Stimulated activated CD8-positive, alpha-beta memory T cell treated with anti-CD3 and anti-CD28 coated beads, Interleukin-7, amount 100 ng/mL, for 1 hour (primary cell): Measurements from ENCODE around the gene MAGEE1.

Experiments used
- DNase-seq, 2 donors: peaks; one replicate each; pipeline ENCODE4 v3.0.0-alpha.2; 2020; ENCODE audit warnings: low read depth in 2 of 2

The MAGEE1 gene, protein sequence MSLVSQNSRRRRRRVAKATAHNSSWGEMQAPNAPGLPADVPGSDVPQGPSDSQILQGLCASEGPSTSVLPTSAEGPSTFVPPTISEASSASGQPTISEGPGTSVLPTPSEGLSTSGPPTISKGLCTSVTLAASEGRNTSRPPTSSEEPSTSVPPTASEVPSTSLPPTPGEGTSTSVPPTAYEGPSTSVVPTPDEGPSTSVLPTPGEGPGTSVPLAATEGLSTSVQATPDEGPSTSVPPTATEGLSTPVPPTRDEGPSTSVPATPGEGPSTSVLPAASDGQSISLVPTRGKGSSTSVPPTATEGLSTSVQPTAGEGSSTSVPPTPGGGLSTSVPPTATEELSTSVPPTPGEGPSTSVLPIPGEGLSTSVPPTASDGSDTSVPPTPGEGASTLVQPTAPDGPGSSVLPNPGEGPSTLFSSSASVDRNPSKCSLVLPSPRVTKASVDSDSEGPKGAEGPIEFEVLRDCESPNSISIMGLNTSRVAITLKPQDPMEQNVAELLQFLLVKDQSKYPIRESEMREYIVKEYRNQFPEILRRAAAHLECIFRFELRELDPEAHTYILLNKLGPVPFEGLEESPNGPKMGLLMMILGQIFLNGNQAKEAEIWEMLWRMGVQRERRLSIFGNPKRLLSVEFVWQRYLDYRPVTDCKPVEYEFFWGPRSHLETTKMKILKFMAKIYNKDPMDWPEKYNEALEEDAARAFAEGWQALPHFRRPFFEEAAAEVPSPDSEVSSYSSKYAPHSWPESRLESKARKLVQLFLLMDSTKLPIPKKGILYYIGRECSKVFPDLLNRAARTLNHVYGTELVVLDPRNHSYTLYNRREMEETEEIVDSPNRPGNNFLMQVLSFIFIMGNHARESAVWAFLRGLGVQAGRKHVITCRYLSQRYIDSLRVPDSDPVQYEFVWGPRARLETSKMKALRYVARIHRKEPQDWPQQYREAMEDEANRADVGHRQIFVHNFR

GRCh38 chrX:76427560-76428242 is at the start of gene MAGEE1:
MAGEE1 (plus strand) TSS chrX:76427710; CDS start chrX:76427931, 221 bp downstream.
- DNase-seq, result peak; percentile 57 to 63

GRCh38 chrX:76398970-76399369 is 28.5 kb upstream of the MAGEE1 start:
- no peak for DNase-seq

GRCh38 chrX:76407795-76408194 is 19.7 kb upstream of the MAGEE1 start:
- no peak for DNase-seq

- DNase-seq, result no peak
Observed at GRCh38 chrX:76420237-76420636, 7.3 kb upstream of the MAGEE1 start.

GRCh38 chrX:76428243-76429130 is 977 bp downstream of the MAGEE1 start:
- DNase-seq, result peak in 1 of 2 donors; percentile 13

DNA sequence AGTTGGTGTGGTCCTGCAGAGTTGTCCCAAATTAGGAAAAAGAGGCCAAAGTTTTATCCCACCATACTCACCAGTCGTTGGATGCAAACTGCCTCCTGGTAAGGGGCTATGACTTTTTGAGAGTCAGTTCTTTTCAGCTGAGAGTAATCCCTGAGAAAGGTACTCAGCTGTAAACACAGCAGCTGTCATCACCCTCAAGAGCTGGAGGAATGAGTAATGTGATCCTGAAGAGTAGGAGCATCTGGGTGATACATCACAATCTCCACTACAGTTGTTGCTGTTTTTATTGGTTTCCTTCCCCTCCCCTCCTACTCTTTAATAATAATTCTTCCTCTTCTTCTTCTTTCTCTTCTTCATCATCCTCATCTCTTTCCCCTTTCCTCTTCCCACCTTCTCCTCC is 5.7 kb downstream of the MAGEE1 start:
- no peak for DNase-seq

GRCh38 chrX:76434103-76434741 is 6.7 kb downstream of the MAGEE1 start:
- DNase-seq, result no peak

DNA sequence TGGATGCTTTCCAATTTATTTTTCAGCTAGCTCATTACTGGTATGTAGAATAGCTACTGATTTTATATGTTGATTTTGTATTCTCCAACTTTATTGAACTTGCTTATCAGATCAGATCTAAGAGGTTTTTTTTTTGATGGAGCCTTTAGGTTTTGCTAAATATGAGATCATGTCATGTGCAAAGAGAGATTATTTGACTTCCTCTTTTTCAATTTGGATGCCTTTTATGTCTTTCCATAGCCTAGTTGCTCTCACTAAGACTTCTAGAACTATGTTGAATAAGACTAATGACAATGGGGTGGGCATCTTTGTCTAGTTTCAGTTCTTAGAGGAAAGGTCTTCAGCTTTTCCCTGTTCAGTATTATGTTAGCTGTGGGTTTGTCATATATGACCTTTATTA is 11.7 kb downstream of the MAGEE1 start:
- no peak for DNase-seq

GRCh38 chrX:76453737-76454406 is 26.4 kb downstream of the MAGEE1 start:
- DNase-seq, result no peak

GRCh38 chrX:76454456-76454927 is 27.0 kb downstream of the MAGEE1 start:
- DNase-seq, result no peak

DNA sequence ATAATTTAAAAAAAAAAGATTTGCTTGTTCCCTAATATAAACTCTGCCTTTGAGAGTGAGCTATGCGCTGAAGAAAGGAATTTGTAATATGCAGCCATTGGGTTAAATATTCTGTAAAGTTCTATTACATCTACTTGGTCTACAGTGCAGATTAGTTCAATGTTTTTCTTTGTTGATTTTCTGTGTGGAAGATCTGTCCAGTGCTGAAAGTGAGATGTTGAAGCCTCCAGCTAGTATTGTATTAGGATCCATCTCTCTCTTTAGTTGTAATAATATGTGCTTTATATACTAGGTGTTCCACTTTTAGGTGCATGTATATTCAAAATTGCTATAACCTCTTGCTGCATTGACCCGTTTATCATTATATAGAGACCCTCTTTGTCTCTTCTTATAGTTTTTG is 49.8 kb downstream of the MAGEE1 start:
- no peak for DNase-seq
